Tibial nerve (tissue), 4 donors: ENCODE measurements around the gene ACTL7B. TPM values are rescaled to one million over a fixed set of nuclear protein-coding genes. Genes with fewer than 3 reads are reported as not detected.
"Not testable (repeated sequence)": the region's sequence is repeated elsewhere in the genome, so short reads cannot be mapped to it uniquely, and the experiment has no call there.

Source experiments
- DNase-seq, 2 donors: peaks; one replicate each; pipeline ENCODE4 v3.0.0-alpha.2; 2019; ENCODE audit warnings: low spot score in 2 of 2
- H3K27ac ChIP-seq, 4 donors: fragments of 200-600 bp; sonication (generic) in 3 of 4; one replicate each; pipeline ENCODE4 v1.5.1; 2017 to 2019; ENCODE audit warnings: mild to moderate bottlenecking in 1 of 4
- H3K27me3 ChIP-seq, 2 donors: fragments of 200-600 bp; sonication (generic) in 1 of 2; one replicate each; pipeline versions ENCODE4 v1.5.1 to v1.6.0; 2017 to 2019
- H3K36me3 ChIP-seq, 3 donors: fragments of 200-600 bp; sonication (generic); one replicate each; pipeline ENCODE4 v1.5.1; 2018 to 2019
- H3K4me1 ChIP-seq, 4 donors: fragments of 200-600 bp; sonication (generic) in 3 of 4; one replicate each; pipeline ENCODE4 v1.5.1; 2017 to 2019
- H3K4me3 ChIP-seq, 4 donors: fragments of 200-600 bp; sonication (generic) in 3 of 4; one replicate each; pipeline ENCODE4 v1.5.1; 2017 to 2019; ENCODE audit warnings: mild to moderate bottlenecking in 1 of 4, moderate library complexity in 1 of 4
- H3K9me3 ChIP-seq, 4 donors: fragments of 200-600 bp; sonication (generic) in 3 of 4; one replicate each; pipeline ENCODE4 v1.5.1; 2017 to 2019
- EP300 ChIP-seq, 2 donors: sonication (generic); formaldehyde crosslinking; IDR thresholded peaks; one replicate each; pipeline ENCODE4 v1.6.1; 2017; ENCODE audit warnings: antibody characterized with exemption in 2 of 2, mild to moderate bottlenecking in 1 of 2
- POLR2A ChIP-seq, 2 donors: fragments of 450-650 bp; IDR thresholded peaks; one replicate each; pipeline ENCODE4 v1.6.1; 2017; ENCODE audit warnings: antibody characterized with exemption in 2 of 2, mild to moderate bottlenecking in 2 of 2, moderate library complexity in 2 of 2
- WGBS, 2 donors: methylation state at CpG; one replicate each; pipeline ENCODE4 v1.1.5; 2018; 5-methylcytosine and 5-hydroxymethylcytosine counted together
- total RNA-seq, 4 donors: library from RNA; depleted of rRNA; stranded (reverse); fragments of >200 nt; gene quantifications; one replicate each; pipeline ENCODE4 v1.1.0, GENCODE V29; 2016
- TF ChIP-seq, protein P1 (sequence below), 5 experiments: fragments of 200-600 bp in 3 of 5; fragments of 450-650 bp in 2 of 5; sonication (generic) in 3 of 5; IDR thresholded peaks; one replicate each; pipeline ENCODE4 v1.5.1; 2016 to 2019; ENCODE audit warnings: antibody characterized with exemption in 5 of 5, mild to moderate bottlenecking in 3 of 5, moderate library complexity in 2 of 5

Gene ACTL7B
- total RNA-seq, 4 donors from 2014 or later = not detected

DNA sequence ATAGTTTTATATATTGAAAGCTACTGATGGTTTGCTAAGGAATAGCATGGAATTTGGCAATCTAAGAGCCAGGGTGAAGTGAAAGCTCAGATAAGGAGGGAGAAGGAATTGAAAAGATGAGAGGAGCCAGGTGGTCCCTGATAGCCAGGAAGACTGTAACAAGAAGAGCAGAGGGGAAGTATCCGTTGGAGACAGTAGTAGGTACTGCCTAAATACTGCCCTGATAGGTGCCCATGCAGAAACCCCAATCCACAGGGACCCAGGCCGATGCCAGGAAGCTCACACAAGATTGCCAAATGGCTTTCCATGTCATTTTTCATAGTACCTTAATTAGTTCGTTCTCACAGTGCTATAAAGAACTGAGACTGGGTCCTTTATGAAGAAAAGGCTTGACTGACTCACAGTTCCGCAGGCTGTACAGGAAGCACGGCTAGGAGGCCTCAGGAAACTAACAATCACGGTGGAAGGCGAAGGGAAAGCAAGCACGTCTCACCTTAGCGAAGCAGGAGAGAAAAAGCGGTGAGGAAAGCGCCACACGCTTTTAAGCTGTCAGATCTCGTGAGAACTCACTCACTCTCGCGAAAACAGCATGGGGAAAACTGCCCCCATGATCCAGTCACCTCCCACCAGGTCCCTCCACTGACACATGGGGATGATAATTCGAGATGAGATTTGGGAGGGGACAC is 13.0 kb downstream of the ACTL7B start:
- DNase-seq = no peak
- H3K27ac ChIP-seq = no peak overlapping the region
- no peaks in the 10 kb centered on the region for H3K27me3 ChIP-seq
- TF ChIP-seq, protein P1, sequence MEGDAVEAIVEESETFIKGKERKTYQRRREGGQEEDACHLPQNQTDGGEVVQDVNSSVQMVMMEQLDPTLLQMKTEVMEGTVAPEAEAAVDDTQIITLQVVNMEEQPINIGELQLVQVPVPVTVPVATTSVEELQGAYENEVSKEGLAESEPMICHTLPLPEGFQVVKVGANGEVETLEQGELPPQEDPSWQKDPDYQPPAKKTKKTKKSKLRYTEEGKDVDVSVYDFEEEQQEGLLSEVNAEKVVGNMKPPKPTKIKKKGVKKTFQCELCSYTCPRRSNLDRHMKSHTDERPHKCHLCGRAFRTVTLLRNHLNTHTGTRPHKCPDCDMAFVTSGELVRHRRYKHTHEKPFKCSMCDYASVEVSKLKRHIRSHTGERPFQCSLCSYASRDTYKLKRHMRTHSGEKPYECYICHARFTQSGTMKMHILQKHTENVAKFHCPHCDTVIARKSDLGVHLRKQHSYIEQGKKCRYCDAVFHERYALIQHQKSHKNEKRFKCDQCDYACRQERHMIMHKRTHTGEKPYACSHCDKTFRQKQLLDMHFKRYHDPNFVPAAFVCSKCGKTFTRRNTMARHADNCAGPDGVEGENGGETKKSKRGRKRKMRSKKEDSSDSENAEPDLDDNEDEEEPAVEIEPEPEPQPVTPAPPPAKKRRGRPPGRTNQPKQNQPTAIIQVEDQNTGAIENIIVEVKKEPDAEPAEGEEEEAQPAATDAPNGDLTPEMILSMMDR (IDR thresholded peaks at IDR 0.05) = no peak
- no peak for TF ChIP-seq POLR2A (IDR thresholded peaks at IDR 0.05)
- no peak for TF ChIP-seq EP300 (IDR thresholded peaks at IDR 0.05)
- H3K4me3 ChIP-seq = no peak overlapping the region
- H3K4me1 ChIP-seq = peaks cover 0 to 7% (median 0%) of the 10 kb centered on the region in 4 donors
- H3K9me3 ChIP-seq = no peaks in the 10 kb centered on the region
- H3K36me3 ChIP-seq = no peaks in the 10 kb centered on the region
- 77 to 88% methylated on average over 16 of the region's 16 CpGs for WGBS, 2 donors

DNA sequence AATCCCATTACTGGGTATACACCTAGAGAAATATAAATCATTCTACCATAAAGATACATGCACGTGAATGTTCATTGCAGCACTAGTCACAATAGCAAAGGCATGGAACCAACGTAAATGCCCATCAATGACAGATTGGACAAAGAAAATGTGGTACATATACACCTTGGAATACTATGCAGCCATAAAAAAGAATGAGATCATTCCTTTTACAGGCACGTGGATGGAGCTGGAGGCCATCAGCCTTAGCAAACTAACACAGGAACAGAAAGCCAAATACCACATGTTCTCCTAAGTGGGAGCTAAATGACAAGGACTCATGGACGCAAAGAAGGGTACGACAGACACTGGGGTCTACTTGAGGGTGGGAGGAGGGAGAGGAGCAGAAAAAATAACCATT is 16.2 kb downstream of the ACTL7B start:
- H3K27me3 ChIP-seq = not testable (repeated sequence)

GRCh38 chr9:108838017-108838416 is 17.8 kb downstream of the ACTL7B start:
- DNase-seq = no peak
- no peaks in the 10 kb centered on the region for H3K9me3 ChIP-seq
- no peaks in the 10 kb centered on the region for H3K36me3 ChIP-seq
- no peak overlapping the region for H3K4me3 ChIP-seq
- TF ChIP-seq, protein P1 (IDR thresholded peaks at IDR 0.05) = no peak
- no peaks in the 10 kb centered on the region for H3K4me1 ChIP-seq
- H3K27me3 ChIP-seq = no peaks in the 10 kb centered on the region
- 82 to 87% methylated on average over 6 of the region's 6 CpGs for WGBS, 2 donors
- no peak overlapping the region for H3K27ac ChIP-seq

More for the DNA sequence above, 16.2 kb downstream of the ACTL7B start:
- DNase-seq, H3K9me3 ChIP-seq, H3K27ac ChIP-seq, H3K4me3 ChIP-seq, H3K36me3 ChIP-seq, H3K4me1 ChIP-seq: not testable (repeated sequence)
- WGBS, 2 donors = 87 to 91% methylated on average over 5 of the region's 5 CpGs

DNA sequence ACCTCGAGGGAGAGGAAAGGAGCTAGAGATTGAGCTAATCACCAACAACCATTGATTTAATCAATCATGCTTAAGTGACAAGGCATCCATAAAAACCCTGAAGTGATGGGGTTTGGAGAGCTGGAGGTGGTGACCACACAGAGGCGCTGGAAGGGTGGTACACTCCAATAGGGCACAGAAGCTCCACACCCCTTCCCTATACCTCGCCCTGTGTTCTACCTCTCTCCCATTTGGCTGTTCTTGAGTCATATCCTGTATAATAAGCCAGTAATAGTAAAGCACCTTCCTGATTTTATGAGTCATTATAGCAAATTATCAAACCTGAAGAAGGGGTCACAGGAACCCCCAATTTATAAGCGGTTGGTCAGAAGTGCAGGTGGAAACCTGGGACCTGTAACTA is 18.3 kb downstream of the ACTL7B start:
- WGBS, 2 donors = 83 to 86% methylated on average over 4 of the region's 4 CpGs
- Histone ChIP-seq H3K4me1 (no peaks in the 10 kb centered on the region), H3K36me3 (no peaks in the 10 kb centered on the region), H3K9me3 (no peaks in the 10 kb centered on the region), H3K4me3 (no peak overlapping the region), H3K27me3 (no peaks in the 10 kb centered on the region), H3K27ac (no peak overlapping the region)
- TF ChIP-seq EP300 (IDR thresholded peaks at IDR 0.05) = no peak
- TF ChIP-seq POLR2A (IDR thresholded peaks at IDR 0.05) = no peak
- TF ChIP-seq, protein P1 (IDR thresholded peaks at IDR 0.05) = no peak
- no peak for DNase-seq

DNA sequence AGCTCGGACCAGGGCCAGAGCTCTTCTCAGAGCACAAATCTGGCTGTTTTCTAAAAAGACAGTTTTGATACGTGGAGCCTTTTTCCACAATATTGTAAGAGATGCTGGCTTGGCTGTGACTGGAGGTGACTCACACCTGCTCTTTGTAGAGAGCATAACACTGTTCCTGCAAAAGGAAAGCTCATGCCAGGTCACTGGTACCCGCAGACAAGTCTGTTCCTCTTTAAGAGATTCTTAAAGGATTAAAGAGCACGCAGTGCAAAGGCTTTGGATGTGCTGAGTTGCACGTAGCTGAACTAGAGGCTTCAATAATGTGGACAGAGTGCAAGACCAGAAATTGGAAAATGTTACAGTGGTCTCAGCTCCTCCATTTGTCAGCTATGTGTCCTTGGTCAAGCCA is 19.0 kb downstream of the ACTL7B start:
- 68 to 76% methylated on average over 5 of the region's 5 CpGs for WGBS, 2 donors
- H3K36me3 ChIP-seq = no peaks in the 10 kb centered on the region
- TF ChIP-seq, protein P1 (IDR thresholded peaks at IDR 0.05) = no peak
- TF ChIP-seq EP300 (IDR thresholded peaks at IDR 0.05) (no peak), POLR2A (IDR thresholded peaks at IDR 0.05) (no peak)

GRCh38 chr9:108836319-108836718 is 19.5 kb downstream of the ACTL7B start:
- H3K9me3 ChIP-seq = no peaks in the 10 kb centered on the region
- 84 to 90% methylated on average over 9 of the region's 9 CpGs for WGBS, 2 donors
- TF ChIP-seq, protein P1 (IDR thresholded peaks at IDR 0.05) = no peak
- TF ChIP-seq POLR2A (IDR thresholded peaks at IDR 0.05) = no peak
- no peak for TF ChIP-seq EP300 (IDR thresholded peaks at IDR 0.05)
- H3K27me3 ChIP-seq = no peaks in the 10 kb centered on the region
- H3K4me1 ChIP-seq = no peaks in the 10 kb centered on the region
- DNase-seq = no peak
- no peaks in the 10 kb centered on the region for H3K36me3 ChIP-seq
- H3K4me3 ChIP-seq = no peak overlapping the region
- no peak overlapping the region for H3K27ac ChIP-seq

More for the DNA sequence above, 19.0 kb downstream of the ACTL7B start:
- H3K4me3 ChIP-seq = no peak overlapping the region
- H3K27ac ChIP-seq = no peak overlapping the region
- no peak for DNase-seq
- no peaks in the 10 kb centered on the region for H3K4me1 ChIP-seq
- H3K27me3 ChIP-seq = no peaks in the 10 kb centered on the region
- H3K9me3 ChIP-seq = no peaks in the 10 kb centered on the region
